NCI-H146 treated with DMSO at 0.1 percent for 48 hours (cell line): ENCODE results near the gene SNX33.
"Not testable (repeated sequence)": the region's sequence is repeated elsewhere in the genome, so short reads cannot be mapped to it uniquely, and the experiment has no call there.

ENCODE experiments used
- DNase-seq: peaks from one replicate; lab custom pipeline; 2025; ENCODE audit not compliant: unreplicated experiment; lab: John Stamatoyannopoulos, UW

The SNX33 gene

GRCh38 chr15:75697523-75697922, 49.8 kb downstream of the SNX33 start:
- no peak for DNase-seq

GRCh38 chr15:75697974-75698747, 50.4 kb downstream of the SNX33 start:
- not testable (repeated sequence) for DNase-seq

GRCh38 chr15:75699517-75699916, 51.8 kb downstream of the SNX33 start:
- DNase-seq: not testable (repeated sequence)

GRCh38 chr15:75699961-75700874, 52.5 kb downstream of the SNX33 start:
- not testable (repeated sequence) for DNase-seq

DNA sequence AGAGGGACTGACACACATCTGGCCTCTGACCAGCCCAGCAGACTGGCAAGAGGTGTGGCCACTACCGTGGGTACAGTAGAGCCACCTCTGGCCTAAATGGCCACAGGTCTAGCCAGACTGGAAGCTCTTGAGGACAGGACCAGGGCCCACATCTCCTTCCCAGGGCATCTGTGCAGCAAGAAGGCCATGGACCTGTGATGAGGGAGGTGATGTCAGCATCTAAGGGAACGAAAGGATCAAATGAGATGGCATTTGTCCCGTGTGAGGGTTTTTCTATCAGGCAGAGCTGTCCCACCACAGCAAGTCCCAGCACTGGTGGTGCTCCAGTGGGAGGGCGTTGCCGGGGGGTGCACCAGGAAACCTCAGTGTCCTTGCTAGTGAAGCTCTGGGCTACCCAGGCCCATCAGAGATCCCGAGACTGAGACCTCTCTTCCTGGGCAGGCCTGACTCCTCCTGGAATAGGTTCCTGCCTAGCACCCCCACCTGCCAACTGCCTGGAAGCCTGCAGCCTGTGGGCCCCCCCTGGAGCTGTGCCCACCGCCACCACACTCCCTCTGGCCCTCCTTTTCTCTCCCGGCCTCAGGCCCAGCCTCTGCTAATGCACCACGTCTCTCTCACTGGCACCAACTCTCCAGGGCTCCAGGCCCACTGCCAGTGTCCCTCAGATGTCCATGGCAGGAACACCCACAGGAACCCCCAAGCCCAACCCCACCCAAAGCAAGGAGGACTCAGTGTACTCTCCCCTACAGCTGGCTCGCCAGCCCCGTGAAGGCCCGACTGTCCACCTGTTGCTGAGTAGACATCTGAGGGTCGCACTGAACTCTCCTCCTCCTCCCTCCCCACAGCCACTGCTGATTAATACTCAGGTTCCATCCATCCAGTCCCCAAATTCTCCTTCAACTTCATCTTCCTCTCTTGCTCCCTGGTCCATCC, 53.6 kb downstream of the SNX33 start:
- DNase-seq: not testable (repeated sequence)

- no peak for DNase-seq
These were observed 54.7 kb downstream of the SNX33 start for GRCh38 chr15:75702436-75702835.

DNA sequence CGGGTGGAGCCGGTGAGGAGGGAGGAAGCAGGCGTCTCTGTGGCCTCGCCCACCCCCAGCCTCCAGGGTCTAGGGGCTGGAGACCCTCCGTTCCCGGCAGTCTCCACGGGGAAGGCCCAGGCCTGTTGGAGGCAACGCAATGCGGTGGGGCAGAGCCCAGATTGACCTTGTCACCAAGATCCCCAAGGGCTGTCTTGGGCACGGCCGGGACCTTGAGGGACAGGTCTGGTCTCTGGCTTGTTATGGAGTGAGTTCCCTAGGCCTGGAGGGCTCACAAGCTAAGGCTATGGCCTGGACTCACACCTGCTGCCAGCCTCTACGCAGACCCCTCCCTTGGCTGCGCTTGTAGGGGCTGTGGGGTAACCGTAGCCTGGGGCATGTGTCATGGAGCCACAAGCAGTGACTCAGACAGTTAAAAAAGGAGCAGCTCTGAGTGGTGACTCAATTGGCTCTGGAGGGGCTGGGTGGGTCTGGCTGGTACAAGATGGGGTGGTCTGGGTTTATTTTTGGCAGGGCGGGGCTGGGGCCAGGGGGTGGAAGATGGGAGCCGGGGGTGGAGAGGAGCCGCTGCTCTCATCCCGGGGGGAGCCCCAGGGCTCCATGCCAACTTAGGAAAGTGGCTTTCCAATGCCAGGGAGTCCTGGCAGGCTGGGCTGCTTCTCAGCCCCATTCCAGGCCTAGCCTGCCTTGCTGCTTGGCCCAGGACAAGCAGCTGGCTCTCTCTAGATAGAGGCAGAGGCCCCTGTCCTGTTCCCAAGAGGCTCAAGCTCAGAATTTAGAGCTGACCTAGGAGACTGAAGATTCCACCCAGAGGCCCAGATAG, 55.9 kb downstream of the SNX33 start:
- DNase-seq: not testable (repeated sequence)

GRCh38 chr15:75704263-75704615, 56.5 kb downstream of the SNX33 start:
- no peak for DNase-seq

GRCh38 chr15:75704618-75705017, 56.9 kb downstream of the SNX33 start:
- DNase-seq: no peak

DNA sequence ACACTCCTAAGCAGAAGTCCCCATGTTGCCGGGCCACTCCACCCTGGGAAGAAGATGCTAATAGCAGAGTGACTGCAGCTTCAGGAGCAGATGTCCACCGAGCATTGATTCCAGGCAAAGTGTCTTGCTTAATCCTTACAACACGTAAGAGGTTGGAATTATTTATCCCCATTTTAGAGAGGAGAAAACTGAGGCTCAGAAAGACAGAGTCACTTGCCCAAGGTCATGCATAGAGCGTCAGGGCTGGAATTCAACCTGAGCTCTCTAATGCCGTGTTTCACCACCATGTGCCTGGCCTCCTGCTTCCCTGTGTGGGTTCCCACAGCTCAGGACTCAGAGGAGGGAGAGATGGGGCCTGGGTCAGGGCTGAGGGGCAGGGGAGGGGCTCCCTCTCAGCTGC, 57.7 kb downstream of the SNX33 start:
- DNase-seq: not testable (repeated sequence)

DNA sequence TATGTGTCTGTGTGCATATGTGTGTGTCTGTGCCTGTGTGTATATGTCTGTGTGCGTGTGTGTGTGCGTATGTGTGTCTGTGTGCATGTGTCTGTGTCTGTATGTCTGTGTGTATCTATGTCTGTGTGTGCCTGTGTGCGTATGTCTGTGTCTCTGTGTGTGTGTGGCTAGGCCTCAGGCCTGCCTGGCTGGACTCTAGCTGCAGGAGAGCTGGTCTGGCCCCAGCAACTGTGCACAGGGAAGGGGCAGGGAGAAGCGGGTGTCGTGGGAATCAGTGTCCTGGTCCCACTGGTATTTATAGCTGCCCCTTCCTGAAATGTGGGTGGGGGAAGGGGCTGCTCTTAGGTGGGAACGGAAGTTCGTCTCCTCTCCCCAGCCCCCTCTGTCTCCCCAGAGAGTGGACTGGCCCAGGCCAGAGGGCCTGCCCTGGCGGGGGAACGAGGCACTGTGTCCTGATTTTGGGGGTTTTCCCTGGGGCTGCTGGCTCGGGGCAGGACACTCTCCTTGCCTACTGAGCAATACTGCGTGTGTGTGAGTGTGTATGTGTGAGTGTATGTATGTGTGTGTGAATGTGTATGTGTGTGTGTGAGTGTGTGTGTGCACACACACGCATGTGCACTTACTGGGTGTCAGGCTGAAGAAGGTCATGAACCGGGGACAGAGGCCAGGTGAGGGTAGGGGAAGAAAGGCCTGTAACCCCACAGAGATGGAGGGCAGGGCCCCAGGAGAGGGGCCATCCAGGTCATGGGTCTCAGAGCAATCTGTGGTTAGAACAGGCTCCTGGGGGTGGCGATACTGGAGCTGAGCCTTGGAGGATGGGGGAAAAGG, 58.4 kb downstream of the SNX33 start:
- DNase-seq: no peak

GRCh38 chr15:75706682-75706954, 58.9 kb downstream of the SNX33 start:
- no peak for DNase-seq

DNA sequence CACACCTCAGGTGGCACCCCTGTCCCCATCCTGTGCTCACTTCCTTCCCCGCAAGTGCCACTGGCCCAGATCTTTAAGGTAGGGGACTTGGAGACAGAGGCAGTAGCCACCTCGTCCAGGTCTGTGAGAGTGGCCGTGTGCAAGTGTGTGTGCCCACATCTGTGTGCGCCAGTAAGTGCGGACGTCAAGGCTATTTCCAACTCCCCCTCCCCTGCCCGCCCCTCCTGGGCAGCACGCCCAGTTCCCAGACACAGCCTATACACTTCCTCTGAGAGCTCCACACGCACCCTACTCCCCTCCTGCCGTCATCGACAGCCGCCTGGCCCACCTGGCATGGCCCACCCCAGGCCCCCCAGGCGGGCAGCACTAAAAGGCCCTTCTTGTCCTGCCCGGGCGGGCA, 61.7 kb downstream of the SNX33 start:
- not testable (repeated sequence) for DNase-seq

DNA sequence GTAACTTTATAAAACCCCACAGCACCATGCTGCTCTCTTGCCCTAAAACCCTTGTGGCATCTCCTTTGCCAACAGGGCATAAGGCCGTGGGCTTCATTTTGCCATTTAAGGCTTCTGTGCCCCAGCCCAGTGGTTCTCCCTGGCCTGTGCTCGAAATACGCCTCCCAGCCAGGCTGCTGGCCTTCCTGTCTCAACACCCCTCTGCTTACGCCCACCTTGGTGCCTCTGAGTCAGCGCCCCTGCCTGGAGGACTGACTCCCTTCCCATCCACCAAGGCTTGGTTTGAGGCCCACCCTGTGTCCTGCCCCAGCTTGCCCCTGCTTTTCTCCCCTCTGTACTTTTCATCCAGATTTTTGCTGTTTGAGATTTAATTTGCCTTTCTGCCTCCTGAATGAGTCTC, 63.2 kb downstream of the SNX33 start:
- not testable (repeated sequence) for DNase-seq

GRCh38 chr15:75711495-75711894, 63.8 kb downstream of the SNX33 start:
- DNase-seq: not testable (repeated sequence)
